OCI-LY3 (cell line): ENCODE measurements around the gene HDAC7.

Experiments
- H2AFZ ChIP-seq: fragments of 200-600, 300-600 bp; shearing (Covaris generic); 2 replicates; pipeline ENCODE4 v1.6.0; 2014; ENCODE audit warnings: antibody characterized with exemption, low read depth, low read length
- H3K27ac ChIP-seq: fragments of 200-600, 300-600 bp; sonication (generic); 2 replicates; pipeline ENCODE4 v1.5.1; 2014; ENCODE audit warnings: mild to moderate bottlenecking, low read length, moderate library complexity, mixed read lengths
- H3K27me3 ChIP-seq: fragments of 200-600, 300-600 bp; sonication (generic); 2 replicates; pipeline ENCODE4 v1.6.1; 2014; ENCODE audit warnings: low read depth, low read length, mixed read lengths
- H3K36me3 ChIP-seq: fragments of 200-600, 300-600 bp; sonication (generic); replicated peaks from 2 replicates; pipeline ENCODE3; 2014; ENCODE audit warnings: low read depth, low read length, mixed read lengths
- H3K4me1 ChIP-seq: fragments of 300-600, 200-600 bp; sonication (generic); 2 replicates; pipeline ENCODE4 v1.6.1; 2014; ENCODE audit warnings: low read length, mixed read lengths
- H3K4me2 ChIP-seq: fragments of 200-600, 300-600 bp; sonication (generic); 2 replicates; pipeline ENCODE4 v1.6.1; 2014; ENCODE audit warnings: low read length, mixed read lengths
- H3K4me3 ChIP-seq: fragments of 300-600, 200-600 bp; sonication (generic); 2 replicates; pipeline ENCODE4 v1.5.1; 2014; ENCODE audit warnings: antibody characterized with exemption, mild to moderate bottlenecking, low read length, moderate library complexity
- H3K79me2 ChIP-seq: fragments of 300-600, 200-600 bp; shearing (Covaris generic); 2 replicates; pipeline ENCODE4 v1.6.1; 2014; ENCODE audit warnings: mild to moderate bottlenecking, low read length, mixed read lengths
- H3K9ac ChIP-seq: fragments of 300-600, 200-600 bp; shearing (Covaris generic); 2 replicates; pipeline ENCODE4 v1.6.0; 2014; ENCODE audit warnings: mild to moderate bottlenecking, low read length, moderate library complexity
- H3K9me3 ChIP-seq: fragments of 200-600, 300-600 bp; shearing (Covaris generic); 2 replicates; pipeline ENCODE4 v1.6.1; 2014; ENCODE audit warnings: low read length, mixed read lengths; ENCODE audit not compliant: insufficient read depth
- H4K20me1 ChIP-seq: fragments of 200-600, 300-600 bp; sonication (generic); 2 replicates; pipeline ENCODE4 v1.6.1; 2016; ENCODE audit warnings: low read length, mixed read lengths; ENCODE audit not compliant: insufficient read depth
- CTCF ChIP-seq: fragments of 200-600, 300-600 bp; sonication (generic); IDR thresholded peaks from 2 replicates; pipeline ENCODE4 v1.5.1; 2014; ENCODE audit warnings: antibody characterized with exemption, low read length, low read depth
- EZH2phosphoT487 ChIP-seq: fragments of 200-600 bp; shearing (Covaris generic); IDR thresholded peaks from 2 replicates; pipeline ENCODE4 v1.6.1; 2018; ENCODE audit warnings: antibody characterized with exemption, mixed run types, low read depth

The HDAC7 gene

GRCh38 chr12:47822863-47823262 lies 3.2 kb upstream of the HDAC7 start:
- no peak overlapping the region for H2AFZ ChIP-seq
- peaks cover 60% of the 10 kb centered on the region for H3K4me1 ChIP-seq
- no peak for TF ChIP-seq CTCF
- TF ChIP-seq EZH2phosphoT487, result no peak
- no peak overlapping the region for H3K4me2 ChIP-seq
- no peak overlapping the region for H3K9ac ChIP-seq
- no peaks in the 10 kb centered on the region for H4K20me1 ChIP-seq
- H3K36me3 ChIP-seq, result no peaks in the 10 kb centered on the region
- H3K27me3 ChIP-seq, result no peaks in the 10 kb centered on the region
- H3K4me3 ChIP-seq, result no peak overlapping the region
- H3K9me3 ChIP-seq, result no peaks in the 10 kb centered on the region
- peaks cover 28% of the 10 kb centered on the region for H3K79me2 ChIP-seq
- H3K27ac ChIP-seq, result no peak overlapping the region

GRCh38 chr12:47822401-47822800 lies 2.7 kb upstream of the HDAC7 start:
- no peak for TF ChIP-seq EZH2phosphoT487
- TF ChIP-seq CTCF, result no peak
- Histone ChIP-seq H4K20me1 (no peaks in the 10 kb centered on the region), H3K9me3 (no peaks in the 10 kb centered on the region), H3K79me2 (peaks cover 32% of the 10 kb centered on the region), H3K27me3 (no peaks in the 10 kb centered on the region), H2AFZ (no peak overlapping the region), H3K4me1 (peaks cover 61% of the 10 kb centered on the region), H3K4me2 (no peak overlapping the region), H3K4me3 (no peak overlapping the region), H3K9ac (no peak overlapping the region), H3K36me3 (no peaks in the 10 kb centered on the region), H3K27ac (no peak overlapping the region)

GRCh38 chr12:47821346-47821706 lies 1.6 kb upstream of the HDAC7 start:
- H2AFZ ChIP-seq, result no peak overlapping the region
- no peaks in the 10 kb centered on the region for H3K27me3 ChIP-seq
- no peaks in the 10 kb centered on the region for H3K9me3 ChIP-seq
- H3K9ac ChIP-seq, result no peak overlapping the region
- TF ChIP-seq EZH2phosphoT487 (no peak), CTCF (no peak)
- no peaks in the 10 kb centered on the region for H4K20me1 ChIP-seq
- peak overlapping the region; percentile 95; the same call in 1 of the 2 replicates for H3K4me2 ChIP-seq
- H3K4me3 ChIP-seq, result no peak overlapping the region
- H3K27ac ChIP-seq, result no peak overlapping the region
- H3K36me3 ChIP-seq, result no peaks in the 10 kb centered on the region
- peaks cover 43% of the 10 kb centered on the region for H3K79me2 ChIP-seq
- peaks cover 61% of the 10 kb centered on the region for H3K4me1 ChIP-seq

- peak overlapping the region; percentile 88 for H3K9ac ChIP-seq
- H3K27ac ChIP-seq, result peak overlapping the region; percentile 69
- no peak for TF ChIP-seq CTCF
- no peak for TF ChIP-seq EZH2phosphoT487
- H4K20me1 ChIP-seq, result no peaks in the 10 kb centered on the region
- peak overlapping the region; percentile 95 for H3K4me2 ChIP-seq
- peaks cover 48% of the 10 kb centered on the region for H3K79me2 ChIP-seq
- no peak overlapping the region for H2AFZ ChIP-seq
- peaks cover 60% of the 10 kb centered on the region for H3K4me1 ChIP-seq
- H3K27me3 ChIP-seq, result no peaks in the 10 kb centered on the region
- H3K36me3 ChIP-seq, result no peaks in the 10 kb centered on the region
- H3K9me3 ChIP-seq, result no peaks in the 10 kb centered on the region
- H3K4me3 ChIP-seq, result peak overlapping the region; percentile 79
These were observed 1.1 kb upstream of the HDAC7 start for GRCh38 chr12:47820631-47821345.
